GM21576 (cell line): ENCODE results near the gene SRRM5.
"Not testable (repeated sequence)": the region's sequence is repeated elsewhere in the genome, so short reads cannot be mapped to it uniquely, and the experiment has no call there.

Experiments
- ATAC-seq: cut with Tn5 transposase; IDR thresholded peaks from one replicate; pipeline ENCODE4 v1.9.1; 2021; ENCODE audit warnings: mild to moderate bottlenecking, moderate library complexity; ENCODE audit not compliant: unreplicated experiment

The SRRM5 gene

GRCh38 chr19:43636121-43636683, 24.3 kb downstream of the SRRM5 start:
- no peak for ATAC-seq

- no peak for ATAC-seq
These were observed 26.5 kb downstream of the SRRM5 start for GRCh38 chr19:43638214-43638994.

- ATAC-seq, result no peak
These were observed 27.2 kb downstream of the SRRM5 start for GRCh38 chr19:43638995-43639518.

- no peak for ATAC-seq
These were observed 27.9 kb downstream of the SRRM5 start, which contains the start of gene CADM4 for GRCh38 chr19:43639519-43640423. Gene CADM4, minus strand, starts transcription at chr19:43639850. Its CDS starts 60 bp downstream, at chr19:43639790.

GRCh38 chr19:43640424-43640757, 28.5 kb downstream of the SRRM5 start:
- no peak for ATAC-seq

GRCh38 chr19:43641333-43641732, 29.4 kb downstream of the SRRM5 start:
- ATAC-seq, result no peak

GRCh38 chr19:43642531-43642930, 30.6 kb downstream of the SRRM5 start:
- ATAC-seq, result no peak

- ATAC-seq, result no peak
These were observed 31.4 kb downstream of the SRRM5 start for GRCh38 chr19:43643326-43643725.

- ATAC-seq, result no peak
These were observed 32.3 kb downstream of the SRRM5 start for GRCh38 chr19:43644181-43644580.

- no peak for ATAC-seq
These were observed 36.7 kb downstream of the SRRM5 start for GRCh38 chr19:43648633-43649032.

- ATAC-seq, result no peak
These were observed 37.6 kb downstream of the SRRM5 start for GRCh38 chr19:43649514-43649913.

- ATAC-seq, result not testable (repeated sequence)
These were observed 38.4 kb downstream of the SRRM5 start for GRCh38 chr19:43650276-43650675.

- no peak for ATAC-seq
These were observed 40.1 kb downstream of the SRRM5 start for GRCh38 chr19:43651758-43652545.

- no peak for ATAC-seq
These were observed 40.6 kb downstream of the SRRM5 start for GRCh38 chr19:43652546-43652874.

GRCh38 chr19:43656436-43656835, 44.5 kb downstream of the SRRM5 start:
- ATAC-seq, result no peak

- no peak for ATAC-seq
These were observed 46.1 kb downstream of the SRRM5 start for GRCh38 chr19:43658001-43658400.

GRCh38 chr19:43658494-43658893, 46.6 kb downstream of the SRRM5 start:
- ATAC-seq, result no peak

GRCh38 chr19:43660301-43660970, 48.5 kb downstream of the SRRM5 start:
- ATAC-seq, result no peak

GRCh38 chr19:43660971-43661360, 49.1 kb downstream of the SRRM5 start:
- no peak for ATAC-seq

- ATAC-seq, result no peak
These were observed 50.6 kb downstream of the SRRM5 start for GRCh38 chr19:43662487-43662886.
